ENCODE measurements around the gene ECHS1.

ECHS1 gene

DNA sequence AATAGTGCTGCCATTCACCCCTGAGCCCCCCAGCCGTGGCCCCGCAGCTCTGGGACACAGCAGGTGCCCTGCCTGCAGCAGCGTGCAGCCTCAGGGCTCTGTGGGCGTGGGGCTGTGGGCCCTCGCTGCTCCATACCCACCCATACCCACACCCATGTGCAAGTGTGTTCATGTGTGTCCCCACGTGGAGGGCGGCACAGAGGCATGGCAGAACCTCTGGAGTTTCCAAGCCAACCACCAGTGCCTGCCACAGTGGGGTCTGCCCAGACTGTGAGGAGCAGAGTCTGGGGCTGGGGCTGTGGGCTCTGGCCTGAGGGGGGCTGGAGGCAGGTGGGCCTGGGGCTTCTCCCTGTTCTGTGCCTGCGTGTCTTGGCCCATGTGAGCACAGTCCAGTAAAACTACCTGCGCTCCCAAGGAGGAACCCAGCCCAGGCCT, 23.6 kb downstream of the ECHS1 start:
- Histone ChIP-seq H3K4me3 (ENCODE audit: low read length in 2 of 2) (no peak overlapping the region), H3K27ac (ENCODE audit: low read length) (no peak overlapping the region), H3K9me3 (ENCODE audit: control insufficient read depth in 2 of 2, low read length in 2 of 2) (no peaks in the 10 kb centered on the region), H3K36me3 (ENCODE audit: control insufficient read depth in 2 of 2, insufficient read depth in 2 of 2, low read length in 2 of 2) (no peaks in the 10 kb centered on the region), H3K27me3 (ENCODE audit: control insufficient read depth in 1 of 2, insufficient read depth in 2 of 2, low read length in 2 of 2) (peaks cover 14 to 15% of the 10 kb centered on the region in 2 donors), H3K4me1 (ENCODE audit: control insufficient read depth, insufficient read depth, low read length) (no peaks in the 10 kb centered on the region), H3K9ac (ENCODE audit: low read length in 2 of 2) (no peak overlapping the region)

DNA sequence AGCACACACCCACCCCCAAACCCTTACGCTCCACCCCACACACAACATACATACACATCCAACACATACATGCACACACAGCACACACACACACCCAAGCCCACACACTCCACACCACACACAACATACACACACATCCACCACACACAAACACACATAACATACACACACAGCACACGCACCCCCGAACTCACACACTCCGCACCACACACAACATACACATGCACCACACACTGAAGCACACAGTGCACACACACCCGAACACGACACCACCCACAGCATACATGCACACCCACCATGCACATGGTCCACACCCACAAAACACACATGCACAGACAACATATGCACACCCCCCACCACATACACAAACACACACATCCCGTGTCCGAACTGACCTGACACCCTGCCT, 24.0 kb downstream of the ECHS1 start:
- H3K9ac ChIP-seq (ENCODE audit: low read length in 2 of 2), result no peak overlapping the region
- no peak overlapping the region for H3K27ac ChIP-seq (ENCODE audit: low read length)
- no peak overlapping the region for H3K4me3 ChIP-seq (ENCODE audit: low read length in 2 of 2)
- H3K9me3 ChIP-seq (ENCODE audit: control insufficient read depth in 2 of 2, low read length in 2 of 2), result no peaks in the 10 kb centered on the region
- no peaks in the 10 kb centered on the region for H3K4me1 ChIP-seq (ENCODE audit: control insufficient read depth, insufficient read depth, low read length)
- H3K27me3 ChIP-seq (ENCODE audit: control insufficient read depth in 1 of 2, insufficient read depth in 2 of 2, low read length in 2 of 2), result peaks cover 14 to 15% of the 10 kb centered on the region in 2 donors
- no peaks in the 10 kb centered on the region for H3K36me3 ChIP-seq (ENCODE audit: control insufficient read depth in 2 of 2, insufficient read depth in 2 of 2, low read length in 2 of 2)

DNA sequence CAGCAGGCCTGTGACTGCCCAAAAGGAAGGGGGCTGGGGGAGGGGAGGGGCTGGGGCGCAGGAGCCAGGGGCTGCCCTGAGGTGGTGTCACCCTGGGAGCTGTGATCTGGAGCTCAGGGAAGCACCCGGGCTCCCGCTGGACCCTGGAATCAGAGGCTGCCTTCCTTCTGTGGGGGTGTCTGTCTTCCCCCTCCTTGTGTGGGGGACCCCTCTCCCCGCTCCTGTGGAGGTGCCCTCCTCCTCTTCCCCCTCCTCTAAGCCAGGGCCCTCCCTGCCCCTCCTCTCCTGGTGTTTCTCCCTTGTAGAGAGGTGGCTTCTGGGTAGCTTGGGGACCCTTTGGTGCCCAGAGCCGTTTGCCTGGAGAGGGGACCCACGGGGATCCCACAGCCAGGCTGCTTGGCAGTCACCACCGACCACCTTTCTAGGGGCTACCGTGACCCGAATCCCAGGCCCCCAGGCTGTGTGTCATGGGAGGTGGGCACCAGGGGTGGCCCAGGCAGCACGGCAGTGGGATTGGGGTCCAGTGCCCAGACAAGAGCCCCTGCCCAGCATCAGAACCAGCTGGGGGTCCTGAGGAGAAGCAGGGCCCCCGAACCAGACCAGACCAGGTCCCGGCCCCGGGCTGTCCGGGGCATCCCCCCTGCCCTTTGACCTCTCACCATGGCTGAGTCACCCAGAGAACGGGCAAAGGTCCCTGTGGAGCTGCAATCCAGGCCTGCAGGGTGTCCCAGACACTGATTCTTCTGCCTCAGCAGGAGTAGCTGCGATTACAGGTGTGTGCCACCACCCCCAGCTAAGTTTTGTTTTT, 25.2 kb downstream of the ECHS1 start:
- H3K9ac ChIP-seq (ENCODE audit: low read length in 2 of 2), result no peak overlapping the region
- no peak overlapping the region for H3K4me3 ChIP-seq (ENCODE audit: low read length in 2 of 2)
- no peaks in the 10 kb centered on the region for H3K36me3 ChIP-seq (ENCODE audit: control insufficient read depth in 2 of 2, insufficient read depth in 2 of 2, low read length in 2 of 2)
- no peaks in the 10 kb centered on the region for H3K4me1 ChIP-seq (ENCODE audit: control insufficient read depth, insufficient read depth, low read length)
- no peak overlapping the region for H3K27ac ChIP-seq (ENCODE audit: low read length)
- H3K9me3 ChIP-seq (ENCODE audit: control insufficient read depth in 2 of 2, low read length in 2 of 2), result no peaks in the 10 kb centered on the region
- peaks cover 11 to 17% of the 10 kb centered on the region in 2 donors for H3K27me3 ChIP-seq (ENCODE audit: control insufficient read depth in 1 of 2, insufficient read depth in 2 of 2, low read length in 2 of 2)

DNA sequence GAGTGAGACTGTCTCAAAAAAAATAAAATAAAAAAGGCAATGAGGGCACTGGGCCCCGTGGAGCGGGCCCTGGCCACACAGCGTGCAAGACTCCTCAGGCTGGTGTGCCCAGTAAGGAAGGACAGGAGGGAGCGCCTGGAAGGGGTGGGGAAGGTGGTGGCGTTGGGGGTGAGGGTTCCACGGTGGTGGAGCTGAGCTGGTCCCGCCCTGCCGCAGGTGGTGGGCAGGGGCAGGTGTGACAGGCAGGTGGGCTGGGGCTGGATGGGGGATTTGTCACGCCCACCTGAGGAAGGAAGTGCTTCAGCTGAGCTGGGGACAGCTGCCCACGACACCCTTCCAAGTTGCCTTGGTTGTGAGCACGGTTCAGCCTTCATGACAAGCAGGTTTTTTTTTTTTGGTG, 26.7 kb downstream of the ECHS1 start:
- no peaks in the 10 kb centered on the region for H3K9me3 ChIP-seq (ENCODE audit: control insufficient read depth in 2 of 2, low read length in 2 of 2)
- H3K27ac ChIP-seq (ENCODE audit: low read length), result no peak overlapping the region
- H3K9ac ChIP-seq (ENCODE audit: low read length in 2 of 2), result no peak overlapping the region
- no peaks in the 10 kb centered on the region for H3K36me3 ChIP-seq (ENCODE audit: control insufficient read depth in 2 of 2, insufficient read depth in 2 of 2, low read length in 2 of 2)
- peaks cover 8 to 17% of the 10 kb centered on the region in 2 donors for H3K27me3 ChIP-seq (ENCODE audit: control insufficient read depth in 1 of 2, insufficient read depth in 2 of 2, low read length in 2 of 2)
- H3K4me1 ChIP-seq (ENCODE audit: control insufficient read depth, insufficient read depth, low read length), result no peaks in the 10 kb centered on the region
- no peak overlapping the region for H3K4me3 ChIP-seq (ENCODE audit: low read length in 2 of 2)

DNA sequence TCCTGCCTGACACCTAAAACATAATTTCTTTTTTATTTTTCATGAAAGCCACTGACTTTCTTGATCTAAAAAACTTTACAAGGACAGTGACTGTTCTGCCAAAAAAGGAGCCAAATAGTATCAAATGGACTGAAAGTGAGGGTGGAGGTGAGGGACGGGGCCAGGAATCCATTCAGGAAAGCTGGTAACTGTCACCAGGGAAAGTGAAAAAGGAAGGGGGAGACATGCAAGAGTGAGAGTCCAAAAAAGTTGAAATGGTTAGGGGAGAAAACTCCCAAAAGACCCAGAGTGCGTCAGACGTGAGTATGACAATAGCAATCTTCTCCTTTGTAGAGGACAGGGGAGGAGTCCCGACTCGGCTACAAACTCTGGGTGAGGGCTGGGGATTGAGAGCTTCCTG, 28.9 kb downstream of the ECHS1 start:
- H3K27ac ChIP-seq (ENCODE audit: low read length), result no peak overlapping the region
- H3K4me1 ChIP-seq (ENCODE audit: control insufficient read depth, insufficient read depth, low read length), result no peaks in the 10 kb centered on the region
- peaks cover 13 to 25% of the 10 kb centered on the region in 2 donors for H3K27me3 ChIP-seq (ENCODE audit: control insufficient read depth in 1 of 2, insufficient read depth in 2 of 2, low read length in 2 of 2)
- no peaks in the 10 kb centered on the region for H3K9me3 ChIP-seq (ENCODE audit: control insufficient read depth in 2 of 2, low read length in 2 of 2)
- H3K9ac ChIP-seq (ENCODE audit: low read length in 2 of 2), result no peak overlapping the region
- no peaks in the 10 kb centered on the region for H3K36me3 ChIP-seq (ENCODE audit: control insufficient read depth in 2 of 2, insufficient read depth in 2 of 2, low read length in 2 of 2)
- no peak overlapping the region for H3K4me3 ChIP-seq (ENCODE audit: low read length in 2 of 2)

DNA sequence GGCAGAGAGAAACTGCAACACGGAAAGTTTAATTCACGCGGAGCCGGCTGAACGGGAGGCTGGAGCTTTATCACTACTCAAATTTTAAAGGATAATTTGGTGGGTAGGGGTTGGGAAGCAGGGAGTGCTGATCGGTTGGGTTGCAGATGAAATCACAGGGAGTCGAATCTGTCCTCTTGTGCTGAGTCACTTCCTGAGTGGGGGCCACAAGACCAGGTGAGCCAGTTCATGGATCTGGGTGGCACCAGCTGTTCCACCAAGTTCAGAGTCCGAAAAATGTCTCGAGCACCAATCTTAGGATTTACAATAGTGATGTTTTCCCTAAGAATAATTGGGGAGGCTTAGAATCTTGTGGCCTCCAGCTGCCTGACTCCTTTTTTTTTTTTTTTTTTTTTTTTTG, 29.6 kb downstream of the ECHS1 start:
- Histone ChIP-seq H3K27me3 (ENCODE audit: control insufficient read depth in 1 of 2, insufficient read depth in 2 of 2, low read length in 2 of 2) (peaks cover 14 to 30% of the 10 kb centered on the region in 2 donors), H3K4me1 (ENCODE audit: control insufficient read depth, insufficient read depth, low read length) (no peaks in the 10 kb centered on the region), H3K4me3 (ENCODE audit: low read length in 2 of 2) (no peak overlapping the region), H3K27ac (ENCODE audit: low read length) (no peak overlapping the region), H3K36me3 (ENCODE audit: control insufficient read depth in 2 of 2, insufficient read depth in 2 of 2, low read length in 2 of 2) (no peaks in the 10 kb centered on the region), H3K9ac (ENCODE audit: low read length in 2 of 2) (no peak overlapping the region), H3K9me3 (ENCODE audit: control insufficient read depth in 2 of 2, low read length in 2 of 2) (no peaks in the 10 kb centered on the region)

DNA sequence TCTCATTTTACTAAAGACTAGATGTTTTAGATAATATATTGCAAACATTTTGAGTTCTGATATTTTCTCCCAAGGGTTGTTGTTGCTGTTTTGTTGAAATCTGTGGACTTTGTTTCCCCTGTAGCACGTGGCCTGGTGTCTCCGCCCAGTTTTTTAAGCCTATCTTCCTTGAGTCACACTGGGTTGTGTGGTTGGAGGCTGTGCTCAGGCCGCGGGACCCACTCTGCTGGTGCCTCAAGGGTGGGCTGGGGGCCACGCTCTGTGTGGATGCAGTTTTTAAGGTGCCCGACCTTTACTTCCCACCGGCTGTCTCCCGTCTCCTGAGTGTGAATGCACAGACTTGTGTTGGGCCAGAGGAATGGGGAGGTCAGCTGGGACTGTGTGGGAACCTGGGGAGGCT, 30.2 kb downstream of the ECHS1 start:
- Histone ChIP-seq H3K4me1 (ENCODE audit: control insufficient read depth, insufficient read depth, low read length) (no peaks in the 10 kb centered on the region), H3K9ac (ENCODE audit: low read length in 2 of 2) (no peak overlapping the region), H3K9me3 (ENCODE audit: control insufficient read depth in 2 of 2, low read length in 2 of 2) (no peaks in the 10 kb centered on the region), H3K27me3 (ENCODE audit: control insufficient read depth in 1 of 2, insufficient read depth in 2 of 2, low read length in 2 of 2) (peaks cover 11 to 33% of the 10 kb centered on the region in 2 donors), H3K27ac (ENCODE audit: low read length) (no peak overlapping the region), H3K36me3 (ENCODE audit: control insufficient read depth in 2 of 2, insufficient read depth in 2 of 2, low read length in 2 of 2) (no peaks in the 10 kb centered on the region), H3K4me3 (ENCODE audit: low read length in 2 of 2) (no peak overlapping the region)

DNA sequence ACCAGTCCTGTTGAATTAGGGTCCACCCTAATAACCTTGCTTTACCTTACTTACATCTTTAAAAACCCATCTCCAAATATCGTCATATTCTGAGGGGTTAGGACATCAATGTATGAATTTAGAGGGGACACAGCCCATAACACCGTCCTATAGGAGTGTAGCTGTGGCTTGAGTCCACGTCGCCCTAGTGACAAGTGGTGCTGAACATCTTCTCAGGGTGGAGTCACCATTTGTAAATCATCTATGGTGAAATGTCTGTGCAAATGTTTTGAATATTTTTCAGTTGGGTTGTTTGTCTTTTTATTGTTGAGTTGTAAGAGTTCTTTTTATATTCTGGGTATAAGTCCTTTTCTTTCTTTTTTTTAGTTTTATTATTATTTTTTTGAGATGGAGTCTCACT, 31.2 kb downstream of the ECHS1 start:
- Histone ChIP-seq H3K9me3 (ENCODE audit: control insufficient read depth in 2 of 2, low read length in 2 of 2) (no peaks in the 10 kb centered on the region), H3K36me3 (ENCODE audit: control insufficient read depth in 2 of 2, insufficient read depth in 2 of 2, low read length in 2 of 2) (no peaks in the 10 kb centered on the region), H3K27ac (ENCODE audit: low read length) (no peak overlapping the region), H3K4me3 (ENCODE audit: low read length in 2 of 2) (no peak overlapping the region), H3K27me3 (ENCODE audit: control insufficient read depth in 1 of 2, insufficient read depth in 2 of 2, low read length in 2 of 2) (peaks cover 18 to 41% of the 10 kb centered on the region in 2 donors), H3K4me1 (ENCODE audit: control insufficient read depth, insufficient read depth, low read length) (no peaks in the 10 kb centered on the region), H3K9ac (ENCODE audit: low read length in 2 of 2) (no peak overlapping the region)

DNA sequence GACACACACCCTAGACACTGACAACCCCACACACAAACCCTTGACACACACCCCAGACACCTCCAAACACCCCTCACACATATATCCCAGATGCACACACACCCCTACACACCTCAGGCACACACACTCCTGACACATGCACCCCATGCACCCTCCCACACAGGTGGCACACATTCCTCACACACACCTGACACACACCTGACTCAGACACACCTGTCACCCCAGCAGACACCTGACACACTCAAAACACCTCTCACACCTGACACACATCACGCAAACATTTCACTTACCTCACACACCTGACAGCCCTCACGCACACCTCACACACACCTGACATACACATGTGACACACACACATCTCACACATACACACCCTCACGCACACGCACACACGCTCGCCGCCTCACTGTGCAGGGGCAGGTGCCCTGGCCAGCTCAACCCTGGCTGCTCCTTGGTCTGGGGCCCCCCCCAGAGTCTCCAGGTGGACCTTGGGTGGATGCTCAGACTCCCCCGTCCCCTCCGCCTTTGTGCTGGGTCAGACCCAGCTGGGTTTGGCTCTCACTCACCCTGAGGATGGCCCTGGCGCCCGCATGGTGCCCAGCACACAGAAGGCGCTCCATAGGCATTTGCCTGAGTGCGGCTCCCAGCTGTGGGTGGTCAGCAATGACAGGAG, 33.3 kb downstream of the ECHS1 start:
- H3K36me3 ChIP-seq (ENCODE audit: control insufficient read depth in 2 of 2, insufficient read depth in 2 of 2, low read length in 2 of 2), result no peaks in the 10 kb centered on the region
- no peak overlapping the region for H3K4me3 ChIP-seq (ENCODE audit: low read length in 2 of 2)
- no peak overlapping the region for H3K9ac ChIP-seq (ENCODE audit: low read length in 2 of 2)
- H3K27me3 ChIP-seq (ENCODE audit: control insufficient read depth in 1 of 2, insufficient read depth in 2 of 2, low read length in 2 of 2), result peaks cover 39 to 49% of the 10 kb centered on the region in 2 donors
- H3K27ac ChIP-seq (ENCODE audit: low read length), result no peak overlapping the region
- H3K4me1 ChIP-seq (ENCODE audit: control insufficient read depth, insufficient read depth, low read length), result peaks cover 18% of the 10 kb centered on the region
- H3K9me3 ChIP-seq (ENCODE audit: control insufficient read depth in 2 of 2, low read length in 2 of 2), result no peaks in the 10 kb centered on the region

DNA sequence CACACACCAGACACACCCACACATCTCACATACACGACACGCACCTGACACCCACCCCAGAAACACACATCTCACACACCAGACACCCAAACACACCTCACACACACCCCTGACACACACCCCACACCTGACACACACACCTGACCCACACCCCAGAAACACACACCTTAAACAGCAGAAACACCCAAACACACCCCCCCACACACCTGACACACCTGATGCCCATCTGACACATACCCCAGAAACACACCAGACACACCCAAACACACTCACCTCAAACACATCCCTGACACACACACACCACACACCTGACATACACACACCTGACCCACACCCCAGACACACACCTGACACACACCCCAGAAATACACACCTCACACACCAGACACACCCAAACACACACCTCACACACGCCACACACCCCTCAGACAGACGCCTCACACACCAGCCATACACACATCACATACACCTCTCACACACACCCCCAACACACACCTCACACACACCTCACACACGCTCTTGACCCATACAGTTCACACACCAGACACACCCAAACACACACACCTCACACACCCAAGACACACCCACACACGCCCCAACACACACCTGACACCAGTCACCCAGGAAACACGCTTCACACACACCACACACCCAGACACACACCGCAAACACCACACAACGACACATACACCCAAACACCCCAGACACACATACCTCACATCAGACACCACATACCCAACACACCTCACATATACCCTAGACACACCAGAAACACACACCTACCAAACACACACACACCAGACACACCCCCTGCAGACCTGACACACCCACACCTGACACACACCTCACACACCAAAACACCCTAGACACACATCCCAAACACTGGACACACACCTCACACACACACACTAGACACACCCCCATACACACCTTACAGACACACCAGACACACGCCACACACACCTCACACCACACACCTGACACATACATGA, 34.8 kb downstream of the ECHS1 start:
- Histone ChIP-seq H3K9ac (ENCODE audit: low read length in 2 of 2) (no peak overlapping the region), H3K27me3 (ENCODE audit: control insufficient read depth in 1 of 2, insufficient read depth in 2 of 2, low read length in 2 of 2) (peaks cover 46 to 54% of the 10 kb centered on the region in 2 donors), H3K4me3 (ENCODE audit: low read length in 2 of 2) (no peak overlapping the region), H3K4me1 (ENCODE audit: control insufficient read depth, insufficient read depth, low read length) (peaks cover 21% of the 10 kb centered on the region), H3K36me3 (ENCODE audit: control insufficient read depth in 2 of 2, insufficient read depth in 2 of 2, low read length in 2 of 2) (no peaks in the 10 kb centered on the region), H3K27ac (ENCODE audit: low read length) (no peak overlapping the region), H3K9me3 (ENCODE audit: control insufficient read depth in 2 of 2, low read length in 2 of 2) (no peaks in the 10 kb centered on the region)

All from stomach smooth muscle (tissue), 2 donors.